T-helper 9 cell (primary cell): ENCODE results near the gene NRK.
"Not testable (repeated sequence)": the region's sequence is repeated elsewhere in the genome, so short reads cannot be mapped to it uniquely, and the experiment has no call there.

Source experiments
- DNase-seq: peaks from one replicate; pipeline ENCODE4 v3.0.0-alpha.2; 2020
- total RNA-seq, 2 donors: gene quantifications; one replicate each; lab custom pipeline; 2026; lab: John Stamatoyannopoulos, UW

The NRK gene, protein sequence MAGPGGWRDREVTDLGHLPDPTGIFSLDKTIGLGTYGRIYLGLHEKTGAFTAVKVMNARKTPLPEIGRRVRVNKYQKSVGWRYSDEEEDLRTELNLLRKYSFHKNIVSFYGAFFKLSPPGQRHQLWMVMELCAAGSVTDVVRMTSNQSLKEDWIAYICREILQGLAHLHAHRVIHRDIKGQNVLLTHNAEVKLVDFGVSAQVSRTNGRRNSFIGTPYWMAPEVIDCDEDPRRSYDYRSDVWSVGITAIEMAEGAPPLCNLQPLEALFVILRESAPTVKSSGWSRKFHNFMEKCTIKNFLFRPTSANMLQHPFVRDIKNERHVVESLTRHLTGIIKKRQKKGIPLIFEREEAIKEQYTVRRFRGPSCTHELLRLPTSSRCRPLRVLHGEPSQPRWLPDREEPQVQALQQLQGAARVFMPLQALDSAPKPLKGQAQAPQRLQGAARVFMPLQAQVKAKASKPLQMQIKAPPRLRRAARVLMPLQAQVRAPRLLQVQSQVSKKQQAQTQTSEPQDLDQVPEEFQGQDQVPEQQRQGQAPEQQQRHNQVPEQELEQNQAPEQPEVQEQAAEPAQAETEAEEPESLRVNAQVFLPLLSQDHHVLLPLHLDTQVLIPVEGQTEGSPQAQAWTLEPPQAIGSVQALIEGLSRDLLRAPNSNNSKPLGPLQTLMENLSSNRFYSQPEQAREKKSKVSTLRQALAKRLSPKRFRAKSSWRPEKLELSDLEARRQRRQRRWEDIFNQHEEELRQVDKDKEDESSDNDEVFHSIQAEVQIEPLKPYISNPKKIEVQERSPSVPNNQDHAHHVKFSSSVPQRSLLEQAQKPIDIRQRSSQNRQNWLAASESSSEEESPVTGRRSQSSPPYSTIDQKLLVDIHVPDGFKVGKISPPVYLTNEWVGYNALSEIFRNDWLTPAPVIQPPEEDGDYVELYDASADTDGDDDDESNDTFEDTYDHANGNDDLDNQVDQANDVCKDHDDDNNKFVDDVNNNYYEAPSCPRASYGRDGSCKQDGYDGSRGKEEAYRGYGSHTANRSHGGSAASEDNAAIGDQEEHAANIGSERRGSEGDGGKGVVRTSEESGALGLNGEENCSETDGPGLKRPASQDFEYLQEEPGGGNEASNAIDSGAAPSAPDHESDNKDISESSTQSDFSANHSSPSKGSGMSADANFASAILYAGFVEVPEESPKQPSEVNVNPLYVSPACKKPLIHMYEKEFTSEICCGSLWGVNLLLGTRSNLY (N-terminal part only)
- 0 reads per million in 2 donors for total RNA-seq

DNA sequence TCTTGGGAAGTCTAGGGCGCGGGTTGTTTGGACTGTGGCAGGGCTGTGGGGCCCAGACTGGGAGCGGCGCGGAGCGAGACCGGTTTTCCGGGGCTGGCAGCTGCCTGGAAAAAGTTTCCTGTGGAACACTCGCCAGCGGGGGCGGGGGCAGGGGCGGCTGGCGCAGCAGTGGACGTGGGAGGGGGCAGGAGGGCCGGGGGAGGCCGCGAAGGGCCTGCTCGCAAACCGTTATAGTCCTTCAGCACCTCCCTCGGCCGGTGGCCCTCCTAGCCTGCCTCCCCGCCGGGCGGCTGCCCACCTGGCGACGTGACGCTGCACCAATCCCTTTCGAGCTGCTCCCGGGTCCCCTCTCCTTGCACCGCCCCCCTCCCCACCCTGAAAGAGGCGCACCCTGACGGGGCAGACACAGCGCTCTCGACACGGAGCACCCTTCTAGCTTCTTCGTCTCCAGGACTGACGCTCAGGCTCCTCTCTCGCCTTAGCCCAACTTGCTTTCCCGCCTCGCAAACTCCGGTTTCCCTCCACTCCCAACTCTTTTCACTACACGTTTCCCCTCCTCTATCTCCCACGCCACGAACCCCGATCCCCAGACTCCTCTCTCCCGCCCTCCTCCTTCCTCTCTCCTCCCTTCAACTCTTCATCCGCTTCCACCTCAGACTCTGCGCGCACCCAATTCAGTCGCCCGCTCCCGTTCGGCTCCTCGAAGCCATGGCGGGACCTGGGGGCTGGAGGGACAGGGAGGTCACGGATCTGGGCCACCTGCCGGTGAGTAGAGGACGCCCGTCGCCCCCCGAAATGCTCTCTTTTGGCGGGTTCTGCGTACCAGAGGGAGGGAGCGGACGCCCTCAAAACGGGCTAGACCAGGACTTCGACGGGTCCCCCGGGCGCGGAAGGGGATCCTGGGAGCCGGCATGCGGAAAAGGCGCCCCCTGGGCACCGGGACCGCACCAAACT, at the start of gene NRK:
Gene NRK (plus strand): TSS at position 402 of the 954 bp plus-strand sequence. CDS start 307 bp downstream, at position 709.
- no peak for DNase-seq

DNA sequence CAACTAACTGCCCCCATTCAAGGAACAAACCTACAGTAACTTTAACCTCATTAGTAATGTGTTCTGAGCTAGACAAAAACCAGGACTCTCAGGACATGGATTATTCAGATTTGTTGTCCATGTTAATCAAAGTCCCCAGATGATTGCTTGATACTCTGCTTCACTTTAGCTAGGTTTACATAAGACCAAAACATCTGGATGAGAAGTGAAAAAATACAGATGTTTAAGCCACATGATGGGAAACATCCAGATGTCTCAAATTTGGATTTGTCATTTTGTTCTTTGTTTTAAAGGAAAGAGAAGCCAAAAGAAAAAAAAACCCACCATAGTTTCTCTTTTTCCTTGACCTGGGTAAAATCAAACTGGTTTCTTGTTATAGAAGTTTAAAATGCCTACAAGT, 48.5 kb upstream of the NRK start:
- DNase-seq = no peak

DNA sequence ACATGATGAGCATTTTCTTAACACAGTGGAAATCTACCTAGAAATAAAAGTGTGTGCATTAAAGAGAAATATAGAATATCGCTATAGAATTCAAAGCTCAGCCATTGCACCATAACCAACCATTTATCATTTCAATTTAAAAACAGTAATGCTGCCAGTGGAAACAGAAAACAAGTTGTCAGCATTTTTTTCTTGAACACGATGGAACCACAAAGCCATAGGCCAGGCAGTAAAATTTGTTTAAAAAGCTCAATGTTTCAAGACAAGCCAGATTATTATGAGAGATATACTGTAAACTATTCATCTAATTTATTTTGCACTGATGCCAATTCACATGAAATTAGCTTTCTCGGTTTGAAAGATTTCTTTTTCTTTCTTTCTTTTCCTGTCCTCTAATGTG, 46.7 kb upstream of the NRK start:
- DNase-seq = no peak

GRCh38 chrX:105781804-105782203, 40.5 kb upstream of the NRK start:
- no peak for DNase-seq

DNA sequence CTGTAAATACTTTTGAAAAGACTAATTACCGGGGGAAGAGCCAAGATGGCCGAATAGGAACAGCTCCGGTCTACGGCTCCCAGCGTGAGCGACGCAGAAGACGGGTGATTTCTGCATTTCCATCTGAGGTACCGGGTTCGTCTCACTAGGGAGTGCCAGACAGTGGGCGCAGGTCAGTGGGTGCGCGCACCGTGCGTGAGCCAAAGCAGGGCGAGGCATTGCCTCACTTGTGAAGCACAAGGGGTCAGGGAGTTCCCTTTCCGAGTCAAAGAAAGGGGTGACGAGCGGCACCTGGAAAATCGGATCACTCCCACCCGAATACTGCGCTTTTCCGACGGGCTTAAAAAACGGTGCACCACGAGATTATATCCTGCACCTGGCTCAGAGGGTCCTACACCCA, 25.5 kb upstream of the NRK start:
- not testable (repeated sequence) for DNase-seq

GRCh38 chrX:105803891-105804290, 18.4 kb upstream of the NRK start:
- no peak for DNase-seq

DNA sequence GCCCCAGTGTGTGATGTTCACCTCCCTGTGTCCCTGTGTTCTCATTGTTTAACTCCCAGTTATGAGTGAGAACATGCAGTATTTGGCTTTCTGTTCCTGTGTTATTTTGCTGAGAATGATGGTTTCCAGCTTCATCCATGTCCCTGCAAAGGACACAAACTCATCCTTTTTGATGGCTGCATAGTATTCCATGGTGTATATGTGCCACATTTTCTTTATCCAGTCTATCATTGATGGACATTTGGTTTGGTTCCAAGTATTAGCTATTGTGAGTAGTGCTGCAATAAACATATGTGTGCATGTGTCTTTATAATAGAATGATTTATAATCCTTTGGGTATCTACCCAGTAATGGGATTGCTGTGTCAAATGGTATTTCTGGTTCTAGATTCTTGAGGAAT, 16.7 kb upstream of the NRK start:
- not testable (repeated sequence) for DNase-seq

- DNase-seq = no peak
These were observed 5.8 kb upstream of the NRK start for GRCh38 chrX:105816517-105816916.

GRCh38 chrX:105820247-105820646, 2.1 kb upstream of the NRK start:
- DNase-seq = no peak

- no peak for DNase-seq
These were observed 743 bp upstream of the NRK start for GRCh38 chrX:105821471-105822121.

DNA sequence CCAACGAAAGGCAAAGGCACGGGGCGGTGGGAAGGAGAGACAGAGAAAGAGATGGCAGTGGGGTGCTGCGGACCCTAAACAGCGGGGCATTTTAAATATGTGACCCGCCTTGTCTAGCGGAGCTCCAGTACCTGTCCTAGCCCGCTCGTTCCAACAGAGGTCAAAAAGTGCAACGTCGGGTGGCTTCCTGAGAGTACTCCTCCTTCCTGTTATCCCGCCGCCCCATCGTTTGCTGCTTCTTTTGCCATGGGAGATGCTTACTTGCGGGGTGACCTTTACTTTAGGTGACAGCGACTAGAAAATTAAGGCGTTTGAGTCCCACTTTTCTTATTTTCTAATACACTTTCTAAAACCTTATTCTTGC, 735 bp downstream of the NRK start:
- DNase-seq = no peak

GRCh38 chrX:105829011-105829410, 6.7 kb downstream of the NRK start:
- no peak for DNase-seq

DNA sequence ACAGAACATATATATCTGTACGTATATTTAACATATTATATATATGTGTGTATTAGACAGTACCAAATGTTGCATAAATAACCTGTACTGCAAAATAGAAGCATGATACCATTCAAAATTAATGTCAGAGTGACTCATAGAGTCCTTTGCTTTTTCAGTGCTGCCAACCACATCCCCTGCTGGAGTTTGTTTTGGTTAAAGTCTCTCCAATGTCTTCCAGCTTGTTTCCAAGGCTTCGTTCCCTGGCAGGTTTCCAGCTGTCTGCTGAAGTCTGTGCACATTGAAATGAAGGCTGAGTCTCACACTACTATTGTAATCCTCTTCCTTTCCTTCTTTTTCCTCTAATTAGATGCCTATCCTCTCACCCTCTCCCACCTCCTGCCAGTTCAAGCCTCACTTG, 14.9 kb downstream of the NRK start:
- no peak for DNase-seq

DNA sequence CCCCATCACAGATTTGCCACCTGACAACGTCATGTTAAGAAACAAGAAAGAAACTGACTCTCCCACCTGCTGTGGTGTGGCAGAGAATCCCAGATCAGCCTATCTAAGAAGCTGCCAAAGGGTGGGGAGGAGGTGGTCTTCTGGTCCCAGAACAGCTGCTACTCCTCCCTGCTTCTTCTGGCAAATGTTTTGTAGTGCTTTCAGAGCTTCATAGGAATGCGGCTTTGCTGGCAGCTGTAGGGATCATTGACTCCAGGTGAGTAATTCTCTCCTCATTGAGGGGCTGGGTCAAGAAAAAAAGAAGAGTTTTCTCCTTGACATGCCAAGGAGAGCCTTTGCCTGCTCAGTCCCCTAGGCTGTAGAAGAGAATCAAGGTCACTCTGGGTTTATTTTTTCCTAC, 23.3 kb downstream of the NRK start:
- DNase-seq = no peak

GRCh38 chrX:105850100-105850499, 27.8 kb downstream of the NRK start:
- DNase-seq = not testable (repeated sequence)

DNA sequence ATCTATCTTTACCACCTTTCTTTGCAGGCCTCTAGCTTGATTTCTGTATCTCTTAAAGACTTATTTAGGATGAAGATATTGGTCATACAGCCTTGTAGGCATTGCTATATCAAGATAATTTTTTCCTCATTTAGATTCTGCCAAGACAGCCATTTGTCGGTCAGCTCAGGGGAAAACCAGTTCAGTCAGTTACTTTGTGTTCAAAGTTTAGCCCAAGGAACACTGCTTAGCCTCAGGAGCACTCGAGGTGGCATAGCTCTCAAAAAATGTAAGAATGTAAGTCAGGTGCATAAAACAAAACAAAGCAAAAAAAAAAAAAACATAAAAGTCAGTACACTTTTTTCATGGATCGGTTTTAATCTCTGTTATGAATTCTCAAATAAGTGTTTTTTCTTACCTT, 43.4 kb downstream of the NRK start:
- no peak for DNase-seq

- no peak for DNase-seq
These were observed 47.4 kb downstream of the NRK start for GRCh38 chrX:105869701-105870100.

DNA sequence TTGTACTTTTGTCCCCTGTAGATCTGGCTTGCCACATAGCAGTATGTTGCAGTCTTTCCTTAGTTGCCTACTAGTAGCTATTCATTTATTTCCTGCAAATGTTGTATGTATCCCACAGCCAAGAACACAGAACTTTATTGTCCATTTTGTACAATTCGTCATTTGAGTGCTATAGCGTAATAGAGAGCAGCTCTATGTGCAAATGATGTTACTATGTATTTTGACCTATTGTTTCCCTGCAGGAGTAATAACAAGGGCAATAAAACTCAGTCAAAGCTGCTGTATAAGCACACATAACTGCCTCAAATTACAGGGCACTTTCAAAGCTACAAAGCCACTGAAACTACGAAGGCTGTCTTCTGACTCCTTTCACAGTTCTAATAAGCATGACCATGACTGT, 48.1 kb downstream of the NRK start:
- no peak for DNase-seq

- DNase-seq = no peak
These were observed 50.6 kb downstream of the NRK start for GRCh38 chrX:105872941-105873340.

DNA sequence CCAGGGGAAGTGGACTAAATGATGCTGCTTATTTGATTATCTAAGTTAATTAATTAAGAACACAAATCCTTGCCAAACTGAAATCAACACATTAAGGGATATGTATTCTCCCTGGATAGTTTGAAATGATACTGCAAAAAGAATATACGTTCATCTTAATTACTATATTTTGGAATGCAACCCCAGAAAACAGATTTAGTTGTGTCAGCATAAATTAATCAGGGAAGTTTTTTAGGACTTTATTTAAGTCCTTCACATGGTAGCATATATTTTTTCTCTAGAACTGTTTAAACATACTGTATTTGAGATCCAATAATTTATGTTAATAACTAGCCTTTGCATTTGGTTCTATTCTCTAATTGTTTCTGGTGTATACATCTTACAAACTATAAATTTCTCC, 52.5 kb downstream of the NRK start:
- no peak for DNase-seq

DNA sequence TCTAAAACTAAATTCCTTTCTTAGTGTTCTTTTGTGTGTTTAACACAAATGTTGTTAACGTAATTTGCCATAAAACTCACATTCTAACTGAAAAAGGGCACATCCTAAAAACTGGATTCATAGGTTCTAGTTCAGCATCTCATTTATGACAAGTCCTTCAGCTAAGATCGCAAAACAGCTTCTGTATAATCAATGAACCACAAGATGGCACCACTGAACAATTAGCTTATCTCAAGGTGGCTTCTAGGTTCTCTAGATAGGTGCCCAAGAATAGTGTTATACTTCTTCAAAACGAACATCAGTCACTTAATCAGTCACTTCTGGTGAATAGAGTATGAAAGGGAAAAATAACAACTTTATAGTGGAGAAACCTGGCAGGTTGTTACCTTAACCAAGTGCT, 54.3 kb downstream of the NRK start:
- no peak for DNase-seq
